Coronary artery (tissue), 2 donors: ENCODE results near the gene TSPYL2.

Source experiments
- DNase-seq: peaks from one replicate; pipeline ENCODE4 v3.0.0-alpha.2; 2017; ENCODE audit warnings: low spot score
- H3K27ac ChIP-seq, 2 donors: fragments of 200-600 bp; sonication (generic); one replicate each; pipeline ENCODE4 v1.5.1; 2016 to 2019
- H3K4me3 ChIP-seq: fragments of 200-600 bp; sonication (generic); 2 replicates; pipeline ENCODE4 v1.5.1; 2016; ENCODE audit warnings: mild to moderate bottlenecking, moderate library complexity
- CTCF ChIP-seq: fragments of 200-600 bp; sonication (generic); IDR thresholded peaks from one replicate; pipeline ENCODE4 v1.5.1; 2019; ENCODE audit warnings: antibody characterized with exemption

The TSPYL2 gene

DNA sequence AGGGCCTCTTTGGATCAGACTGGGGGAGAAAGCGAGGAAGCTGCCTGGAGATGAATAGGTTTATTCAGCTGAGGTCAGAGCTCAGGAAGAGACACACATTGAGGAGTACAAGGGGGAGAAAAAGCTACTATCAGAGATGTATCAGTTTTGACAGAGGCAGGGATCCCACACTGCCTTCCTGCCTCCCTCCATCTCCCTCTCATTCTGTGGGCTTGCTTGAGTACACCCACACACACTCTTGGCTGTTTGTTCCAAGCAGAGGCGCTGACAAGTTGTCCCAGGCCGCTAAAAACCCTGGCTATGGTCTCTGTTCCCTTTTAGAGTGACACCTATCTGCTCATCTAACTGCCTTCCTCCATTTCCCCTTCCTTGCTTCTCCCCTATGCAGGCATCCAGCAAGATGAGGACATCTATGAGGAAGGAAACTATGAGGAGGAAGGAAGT lies 5.2 kb downstream of the TSPYL2 start:
- peak overlapping the region; percentile 75 to 78 for H3K27ac ChIP-seq
- peak overlapping the region; percentile 46 for H3K4me3 ChIP-seq
- no peak for DNase-seq
- TF ChIP-seq CTCF = no peak

DNA sequence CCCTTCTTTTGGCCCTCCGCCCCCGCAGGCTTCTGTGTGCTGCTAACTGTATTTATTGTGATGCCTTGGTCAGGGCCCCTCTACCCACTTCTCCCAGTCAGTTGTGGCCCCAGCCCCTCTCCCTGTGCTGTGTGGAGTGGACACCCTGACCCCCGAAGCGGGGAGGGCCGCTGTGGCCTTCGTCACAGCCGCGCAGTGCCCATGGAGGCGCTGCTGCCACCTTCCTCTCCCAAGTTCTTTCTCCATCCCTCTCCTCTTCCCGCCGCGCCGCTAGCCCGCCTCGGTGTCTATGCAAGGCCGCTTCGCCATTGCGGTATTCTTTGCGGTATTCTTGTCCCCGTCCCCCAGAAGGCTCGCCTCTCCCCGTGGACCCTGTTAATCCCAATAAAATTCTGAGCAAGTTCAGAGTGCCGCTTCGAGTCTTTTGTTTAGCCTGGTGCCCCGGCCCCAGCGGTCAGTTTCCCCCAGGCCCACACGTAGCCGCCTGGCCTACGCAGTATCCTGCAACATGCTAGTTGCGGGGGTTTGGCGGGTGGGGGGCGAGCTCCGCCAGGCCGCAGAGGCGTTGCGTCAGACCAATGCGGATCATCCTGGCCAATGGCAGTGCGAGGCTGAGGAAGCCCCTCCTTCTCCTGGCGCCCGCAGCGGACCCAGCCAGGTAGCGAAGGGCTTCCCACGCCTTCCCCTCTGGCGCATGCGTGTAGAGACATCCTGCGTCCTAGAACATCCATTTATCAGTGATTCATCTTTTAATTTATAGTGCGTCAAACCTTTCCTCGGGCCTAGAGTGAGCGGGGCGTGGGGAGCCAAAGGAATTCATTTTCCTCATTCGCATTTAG lies 6.2 kb downstream of the TSPYL2 start:
- peak overlapping the region; percentile 75 to 78 for H3K27ac ChIP-seq
- peak overlapping the region; percentile 49 for H3K4me3 ChIP-seq
- TF ChIP-seq CTCF = no peak

GRCh38 chrX:53089224-53089842 lies 7.2 kb downstream of the TSPYL2 start:
- DNase-seq = no peak
- Histone ChIP-seq H3K27ac (peak overlapping the region; percentile 75 to 78), H3K4me3 (peak overlapping the region; percentile 49)

More for the DNA sequence above, 6.2 kb downstream of the TSPYL2 start:
- peak; percentile 90 for DNase-seq

DNA sequence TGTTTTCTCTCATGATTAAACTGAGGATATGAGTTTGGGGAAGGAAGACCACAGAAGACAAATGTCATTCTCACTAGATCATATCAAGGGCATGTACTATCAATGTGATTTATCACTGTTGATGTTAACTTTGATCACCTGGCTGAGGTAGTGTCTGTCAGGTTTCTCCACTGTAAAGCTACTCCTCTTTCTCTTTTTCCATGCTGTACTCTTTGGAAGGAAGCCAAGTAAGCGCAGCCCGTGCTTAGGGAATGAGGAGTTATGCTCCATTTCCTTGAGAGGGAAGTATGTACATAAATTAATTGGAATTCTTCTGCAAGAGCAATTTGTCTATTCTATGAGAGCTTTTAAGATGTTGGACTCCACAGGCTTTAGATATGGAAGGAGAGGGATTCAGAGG lies 7.8 kb downstream of the TSPYL2 start:
- Histone ChIP-seq H3K27ac (no peak overlapping the region), H3K4me3 (no peak overlapping the region)
- no peak for TF ChIP-seq CTCF
- no peak for DNase-seq

More at GRCh38 chrX:53089224-53089842, 7.2 kb downstream of the TSPYL2 start:
- peak; percentile 67 for TF ChIP-seq CTCF

DNA sequence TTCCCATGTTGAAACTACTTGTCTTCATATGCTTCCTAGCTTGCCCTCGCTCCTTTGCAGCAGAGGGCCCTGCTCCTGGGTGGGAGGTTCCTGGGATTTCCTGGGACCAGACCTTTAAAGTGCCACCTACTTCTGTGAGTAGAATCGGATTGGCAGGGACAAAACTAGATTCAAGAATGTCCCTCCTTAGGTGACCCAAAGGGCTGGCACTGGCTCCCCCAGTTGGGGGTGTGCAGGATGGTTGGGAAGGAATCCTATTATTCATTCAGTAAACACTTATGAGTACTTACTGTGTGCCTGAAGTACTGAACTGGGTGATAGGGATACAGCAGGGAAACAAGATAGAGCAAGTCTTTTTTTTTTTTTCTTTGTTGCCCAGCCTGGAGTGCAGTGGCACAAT lies 9.2 kb downstream of the TSPYL2 start:
- no peak for TF ChIP-seq CTCF
- DNase-seq = no peak
- H3K27ac ChIP-seq = no peak overlapping the region
- no peak overlapping the region for H3K4me3 ChIP-seq

DNA sequence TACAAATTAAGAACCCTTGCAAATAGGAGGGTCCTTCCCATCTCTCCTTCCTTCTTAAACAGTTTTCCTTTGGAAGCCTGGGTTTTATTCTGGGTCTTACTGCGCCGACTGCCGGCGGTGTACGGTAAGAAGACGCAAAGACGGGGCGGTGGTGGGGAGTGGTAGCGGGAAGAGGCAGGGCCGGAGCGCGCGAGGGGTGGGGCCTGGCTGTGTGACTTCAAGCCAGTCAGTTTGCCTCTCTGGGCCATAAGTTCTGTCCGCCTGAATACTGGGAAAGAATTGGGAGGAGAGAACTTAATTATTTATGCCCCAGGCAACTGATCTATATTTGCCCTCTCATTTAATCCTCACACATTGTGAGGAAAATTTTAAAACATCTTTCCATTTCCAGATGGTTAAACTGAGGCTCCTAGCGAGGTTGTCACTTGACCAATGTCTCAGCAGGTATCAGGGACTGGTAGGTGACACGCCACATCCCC lies 11.0 kb downstream of the TSPYL2 start:
- peak overlapping the region; percentile 72 for H3K4me3 ChIP-seq
- peak overlapping the region; percentile 63 to 94 for H3K27ac ChIP-seq
- peak; percentile 88 for DNase-seq
- no peak for TF ChIP-seq CTCF
